Neuronal stem cell (in vitro differentiated cells): ENCODE measurements around the gene S100A8.

Source experiments
- DNase-seq: peaks from one replicate; pipeline ENCODE4 v3.0.0-alpha.2; 2013; ENCODE audit warnings: low spot score
- H2AFZ ChIP-seq: one replicate; pipeline ENCODE4 v1.6.1; 2013; ENCODE audit warnings: mild to moderate bottlenecking, low read length, inconsistent platforms
- H2AK5ac ChIP-seq: 2 replicates; pipeline ENCODE4 v1.6.1; 2013; ENCODE audit warnings: low read depth, mild to moderate bottlenecking, inconsistent platforms, low read length, moderate library complexity, mixed read lengths
- H2BK120ac ChIP-seq: 2 replicates; pipeline ENCODE4 v1.6.1; 2013; ENCODE audit warnings: low read depth, mild to moderate bottlenecking, inconsistent platforms, low read length, moderate library complexity, mixed read lengths
- H2BK12ac ChIP-seq: one replicate; pipeline ENCODE4 v1.6.1; 2013; ENCODE audit warnings: low read length, inconsistent platforms
- H2BK15ac ChIP-seq: 2 replicates; pipeline ENCODE4 v1.6.1; 2013; ENCODE audit warnings: mild to moderate bottlenecking, low read length, inconsistent platforms, mixed read lengths
- H2BK5ac ChIP-seq: one replicate; pipeline ENCODE4 v1.6.1; 2013; ENCODE audit warnings: inconsistent platforms, mild to moderate bottlenecking, low read length, moderate library complexity
- H3K14ac ChIP-seq: one replicate; pipeline ENCODE4 v1.6.1; 2013; ENCODE audit warnings: low read length, inconsistent platforms
- H3K18ac ChIP-seq: 2 replicates; pipeline ENCODE4 v1.6.1; 2013; ENCODE audit warnings: low read length, inconsistent platforms
- H3K23ac ChIP-seq: 2 replicates; pipeline ENCODE4 v1.6.1; 2013; ENCODE audit warnings: low read depth, mild to moderate bottlenecking, mixed read lengths, low read length, inconsistent platforms; ENCODE audit not compliant: poor library complexity
- H3K27ac ChIP-seq: replicated peaks from 3 replicates; pipeline ENCODE4 v1.5.1; 2013; ENCODE audit warnings: low read length, inconsistent platforms
- H3K27me3 ChIP-seq, 3 experiments: 2 replicates each; pipeline ENCODE4 v1.6.1; 2013; ENCODE audit warnings: low read length in 3 of 3, mild to moderate bottlenecking in 2 of 3, inconsistent platforms in 1 of 3, low read depth in 1 of 3, mixed read lengths in 1 of 3, moderate library complexity in 1 of 3; ENCODE audit not compliant: control insufficient read depth in 3 of 3, insufficient read depth in 3 of 3
- H3K36me3 ChIP-seq, 2 donors: replicated peaks in 1 of 2; 2 replicates each; pipeline ENCODE4 v1.6.1; 2013; ENCODE audit warnings: low read length in 2 of 2; ENCODE audit not compliant: control insufficient read depth in 2 of 2, insufficient read depth in 2 of 2
- H3K4ac ChIP-seq: 2 replicates; pipeline ENCODE4 v1.6.1; 2013; ENCODE audit warnings: inconsistent platforms, mild to moderate bottlenecking, low read length, moderate library complexity
- H3K4me1 ChIP-seq, 2 donors: 1 replicate in 1 of 2; 2 replicates in 1 of 2; pipeline ENCODE4 v1.6.1; 2013; ENCODE audit warnings: low read length in 2 of 2, low read depth in 1 of 2; ENCODE audit not compliant: control insufficient read depth in 2 of 2, insufficient read depth in 1 of 2
- H3K4me2 ChIP-seq: one replicate; pipeline ENCODE4 v1.6.1; 2013; ENCODE audit warnings: mild to moderate bottlenecking, low read length, inconsistent platforms; ENCODE audit not compliant: insufficient read depth, poor library complexity, severe bottlenecking
- H3K4me3 ChIP-seq, 2 donors: 2 replicates each; pipeline ENCODE4 v1.5.1; 2013; ENCODE audit warnings: low read length in 2 of 2, mild to moderate bottlenecking in 2 of 2, inconsistent platforms in 1 of 2, moderate library complexity in 1 of 2
- H3K79me1 ChIP-seq: one replicate; pipeline ENCODE4 v1.6.1; 2013; ENCODE audit warnings: low read depth, mild to moderate bottlenecking, inconsistent platforms, low read length, moderate library complexity
- H3K9ac ChIP-seq: one replicate; pipeline ENCODE4 v1.6.1; 2013; ENCODE audit warnings: mild to moderate bottlenecking, low read depth, low read length, inconsistent platforms; ENCODE audit not compliant: poor library complexity
- H3K9me3 ChIP-seq, 2 donors: replicated peaks in 1 of 2; 2 replicates each; pipeline versions ENCODE3 to v1.6.1; 2013; ENCODE audit warnings: low read length in 2 of 2, mild to moderate bottlenecking in 2 of 2, inconsistent platforms in 1 of 2, low read depth in 1 of 2, mixed read lengths in 1 of 2, moderate library complexity in 1 of 2; ENCODE audit not compliant: control insufficient read depth in 2 of 2, insufficient read depth in 1 of 2
- H4K8ac ChIP-seq: one replicate; pipeline ENCODE4 v1.6.1; 2013; ENCODE audit warnings: low read depth, mild to moderate bottlenecking, inconsistent platforms, low read length, moderate library complexity
- H4K91ac ChIP-seq: one replicate; pipeline ENCODE4 v1.6.1; 2013; ENCODE audit warnings: low read length, low read depth, mild to moderate bottlenecking, inconsistent platforms; ENCODE audit not compliant: poor library complexity
- WGBS, 2 donors: extraction: QIAGEN DNeasy Blood & Tissue Kit; methylation state at CpG; one replicate each; pipeline ENCODE4 v1.1.7; 2013; ENCODE audit warnings: missing lambda C conversion rate in 2 of 2, mixed read lengths in 1 of 2; ENCODE audit not compliant: insufficient read length in 2 of 2, insufficient replicate concordance in 1 of 2; ENCODE audit errors: extremely low coverage in 2 of 2; 5-methylcytosine and 5-hydroxymethylcytosine counted together

S100A8 gene

GRCh38 chr1:153352523-153352922 lies 38.4 kb downstream of the S100A8 start:
- DNase-seq = peak; percentile 52
- H2BK15ac ChIP-seq = no peak overlapping the region
- no peak overlapping the region for H3K23ac ChIP-seq
- no peaks in the 10 kb centered on the region for H3K79me1 ChIP-seq
- H2BK12ac ChIP-seq = no peak overlapping the region
- no peak overlapping the region for H4K8ac ChIP-seq
- H3K4me2 ChIP-seq = no peak overlapping the region
- no peak overlapping the region for H3K14ac ChIP-seq
- no peak overlapping the region for H2AK5ac ChIP-seq
- H3K9me3 ChIP-seq = no peaks in the 10 kb centered on the region
- H3K27ac ChIP-seq = no peak overlapping the region
- H3K9ac ChIP-seq = no peak overlapping the region
- H2AFZ ChIP-seq = no peak overlapping the region
- no peak overlapping the region for H2BK120ac ChIP-seq
- no peak overlapping the region for H3K18ac ChIP-seq
- H3K36me3 ChIP-seq = no peaks in the 10 kb centered on the region
- H3K4me1 ChIP-seq = no peaks in the 10 kb centered on the region
- no peak overlapping the region for H3K4ac ChIP-seq
- H2BK5ac ChIP-seq = no peak overlapping the region
- H3K27me3 ChIP-seq = peaks cover 0 to 12% (median 0%) of the 10 kb centered on the region in 3 experiments
- WGBS, 2 donors = no CpG with 5 or more reads among the region's 4 CpGs
- no peak overlapping the region for H3K4me3 ChIP-seq
- no peak overlapping the region for H4K91ac ChIP-seq

- H3K4ac ChIP-seq = no peak overlapping the region
- H3K14ac ChIP-seq = no peak overlapping the region
- no peak overlapping the region for H2AK5ac ChIP-seq
- no peak for DNase-seq
- no peak overlapping the region for H2BK120ac ChIP-seq
- no CpG with 5 or more reads among the region's 1 CpG for WGBS, 2 donors
- no peak overlapping the region for H3K9ac ChIP-seq
- no peak overlapping the region for H2BK5ac ChIP-seq
- H3K27ac ChIP-seq = no peak overlapping the region
- H2BK12ac ChIP-seq = no peak overlapping the region
- H4K8ac ChIP-seq = no peak overlapping the region
- H3K36me3 ChIP-seq = no peaks in the 10 kb centered on the region
- H3K18ac ChIP-seq = no peak overlapping the region
- peaks cover 0 to 4% (median 0%) of the 10 kb centered on the region in 3 experiments for H3K27me3 ChIP-seq
- H4K91ac ChIP-seq = no peak overlapping the region
- H3K4me2 ChIP-seq = no peak overlapping the region
- no peaks in the 10 kb centered on the region for H3K9me3 ChIP-seq
- no peaks in the 10 kb centered on the region for H3K79me1 ChIP-seq
- no peak overlapping the region for H2AFZ ChIP-seq
- no peak overlapping the region for H2BK15ac ChIP-seq
- H3K4me3 ChIP-seq = no peak overlapping the region
- H3K4me1 ChIP-seq = no peaks in the 10 kb centered on the region
- no peak overlapping the region for H3K23ac ChIP-seq
Observed at GRCh38 chr1:153350321-153350957, 40.4 kb downstream of the S100A8 start.

DNA sequence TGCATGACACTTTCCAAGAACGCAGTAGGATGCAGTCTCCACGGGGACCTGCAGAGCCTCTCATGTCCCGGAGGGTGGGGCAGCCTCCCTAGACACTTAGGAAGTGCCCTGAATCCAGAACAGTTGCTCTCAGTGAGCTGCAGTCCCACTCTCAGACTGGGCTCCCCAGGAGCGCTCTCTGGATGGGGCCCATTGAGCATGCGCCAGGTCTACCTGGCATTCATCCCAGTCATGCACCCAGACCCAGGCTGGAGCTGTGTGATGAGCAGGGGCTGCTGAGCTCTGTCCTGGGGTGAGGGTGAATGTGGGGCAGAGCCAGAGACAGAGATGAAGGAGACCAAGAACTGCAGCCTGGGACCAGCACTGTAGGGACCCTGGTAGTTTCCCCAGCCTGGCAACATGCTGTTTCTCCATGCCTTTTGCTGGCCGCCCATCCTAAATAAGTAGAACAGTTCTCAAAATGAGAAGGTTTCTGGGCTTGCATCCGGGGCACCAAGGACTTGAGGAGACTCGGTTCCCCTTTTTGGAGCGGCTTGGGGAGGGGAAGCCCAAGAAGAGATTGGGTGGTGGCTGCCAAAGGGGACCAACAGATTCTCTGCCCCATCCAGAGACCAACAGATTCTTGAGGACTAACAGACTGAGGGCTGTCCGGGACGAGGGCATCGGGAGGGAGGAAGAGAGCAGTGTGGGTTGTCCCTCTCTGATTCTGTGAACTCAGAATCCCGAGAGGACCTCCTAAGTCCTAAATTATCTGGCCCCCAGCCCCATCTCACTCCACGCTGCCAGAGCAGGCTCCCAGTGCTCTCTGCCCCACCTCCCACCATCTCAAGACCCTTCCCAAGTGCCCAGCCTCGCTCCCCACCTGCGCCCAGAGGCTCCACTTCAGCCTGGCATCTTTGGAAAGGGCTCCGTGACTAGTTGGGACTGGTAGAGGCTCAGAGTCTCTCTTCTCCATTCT lies 41.2 kb downstream of the S100A8 start:
- Histone ChIP-seq H3K4me3 (no peak overlapping the region), H2BK12ac (no peak overlapping the region), H3K36me3 (no peaks in the 10 kb centered on the region), H3K27ac (no peak overlapping the region), H3K9ac (no peak overlapping the region), H2AFZ (no peak overlapping the region), H3K79me1 (no peaks in the 10 kb centered on the region), H2AK5ac (no peak overlapping the region), H3K9me3 (no peaks in the 10 kb centered on the region), H3K4me1 (no peaks in the 10 kb centered on the region), H3K4me2 (no peak overlapping the region), H2BK5ac (no peak overlapping the region), H3K23ac (no peak overlapping the region), H3K27me3 (peaks cover 0 to 4% (median 0%) of the 10 kb centered on the region in 3 experiments), H2BK120ac (no peak overlapping the region), H4K8ac (no peak overlapping the region), H4K91ac (no peak overlapping the region), H3K18ac (no peak overlapping the region), H3K14ac (no peak overlapping the region), H2BK15ac (no peak overlapping the region), H3K4ac (no peak overlapping the region)
- no peak for DNase-seq
- no CpG with 5 or more reads among the region's 17 CpGs for WGBS, 2 donors
